Calu3 (cell line): ENCODE results near the gene PPP1CA. TPM values are rescaled to one million over a fixed set of nuclear protein-coding genes. Genes with fewer than 3 reads are reported as not detected.
A peak's percentile ranks its signal among the peaks of the same experiment; 100 is the strongest.

Experiments
- BruUV-seq: library from RNA; stranded (reverse); fragments of 400-500 nt; replicated peaks from 2 replicates; lab custom pipeline; 2021; lab: Mats Ljungman, UMichigan
- CTCF ChIA-PET: fragments of 300-600 bp; sonication (Branson Sonifier 250); formaldehyde crosslinking; loops from one replicate; lab custom pipeline; 2022; ENCODE audit warnings: antibody characterized with exemption; lab: Charles Lee
- DNase-seq: peaks from one replicate; pipeline ENCODE4 v3.0.0; 2022
- H3K27ac Mint-ChIP-seq: one replicate; pipeline ENCODE4 v1.8.0; 2022; ENCODE audit warnings: mixed read lengths; ENCODE audit not compliant: unreplicated experiment
- H3K27me3 Mint-ChIP-seq: one replicate; pipeline ENCODE4 v1.8.0; 2022; ENCODE audit warnings: mixed read lengths; ENCODE audit not compliant: unreplicated experiment
- H3K36me3 Mint-ChIP-seq: one replicate; pipeline ENCODE4 v1.8.0; 2022; ENCODE audit warnings: mild to moderate bottlenecking, moderate library complexity, mixed read lengths; ENCODE audit not compliant: insufficient read depth, unreplicated experiment
- H3K4me1 Mint-ChIP-seq: one replicate; pipeline ENCODE4 v1.8.0; 2022; ENCODE audit warnings: mild to moderate bottlenecking, low read depth, mixed read lengths; ENCODE audit not compliant: unreplicated experiment
- H3K4me3 Mint-ChIP-seq: one replicate; pipeline ENCODE4 v1.8.0; 2022; ENCODE audit warnings: mild to moderate bottlenecking, low read depth, moderate library complexity, mixed read lengths; ENCODE audit not compliant: unreplicated experiment
- H3K9me3 Mint-ChIP-seq: one replicate; pipeline ENCODE4 v1.8.0; 2022; ENCODE audit warnings: low read depth, mixed read lengths; ENCODE audit not compliant: unreplicated experiment
- intact Hi-C: fragments of 100-400 bp; cut with micrococcal nuclease; formaldehyde crosslinking; loops from one replicate; pipeline ENCODE4 v1.10.0; 2022; ENCODE audit not compliant: unreplicated experiment
- total RNA-seq: library from RNA; stranded (reverse); gene quantifications from 2 replicates; pipeline ENCODE4 v1.2.3, GENCODE V29; 2022
- TF ChIP-seq, protein P1 (sequence below): fragments of 200-600 bp; IDR thresholded peaks from one replicate; pipeline ENCODE4 v1.8.0; 2022; ENCODE audit warnings: antibody characterized with exemption; ENCODE audit not compliant: unreplicated experiment

PPP1CA gene
- total RNA-seq, 1 experiment from 2014 or later = 180 TPM

DNA sequence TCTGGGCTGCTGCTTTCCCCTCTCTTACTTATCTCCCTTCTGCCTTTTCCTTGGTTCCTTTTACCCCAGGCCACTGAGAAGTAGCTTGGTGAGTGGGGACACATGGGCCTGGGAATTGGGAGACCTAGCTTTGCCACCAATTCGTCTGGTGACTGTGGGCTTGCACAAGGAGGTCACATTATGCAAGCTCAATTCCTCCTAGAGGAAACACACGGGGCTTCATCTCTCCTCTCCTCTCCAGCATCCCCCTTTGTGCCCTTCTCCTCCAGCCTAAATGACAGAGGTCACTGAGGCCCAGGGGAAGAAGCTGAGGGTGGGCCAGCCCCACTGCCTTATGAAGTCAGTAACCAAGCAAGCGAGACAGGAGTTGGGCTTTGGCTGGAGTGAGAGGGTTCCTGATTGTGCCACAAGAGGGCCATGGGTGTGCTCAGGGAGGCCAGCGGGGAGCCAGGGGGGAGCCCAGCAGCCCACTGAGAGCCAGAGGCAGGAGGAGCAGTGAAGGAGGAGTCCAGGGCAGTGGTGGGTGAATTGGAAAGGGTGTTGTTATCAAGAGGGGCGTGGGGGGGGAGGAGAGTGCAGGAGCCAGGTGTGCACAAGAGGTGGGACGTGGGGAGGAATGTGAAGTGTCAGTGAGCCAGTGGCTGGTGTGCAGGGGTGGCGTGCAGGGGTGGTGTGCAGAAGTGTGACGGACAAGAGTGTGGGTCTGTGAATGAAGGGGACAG lies 30.3 kb downstream of the PPP1CA start:
- Mint-ChIP-seq H3K27ac (peak overlapping the region; percentile 40), H3K4me3 (peak overlapping the region; percentile 71), H3K27me3 (no peaks in the 10 kb centered on the region), H3K36me3 (peaks cover 45% of the 10 kb centered on the region), H3K4me1 (peaks cover 28% of the 10 kb centered on the region), H3K9me3 (no peaks in the 10 kb centered on the region)
- TF ChIP-seq, protein P1, sequence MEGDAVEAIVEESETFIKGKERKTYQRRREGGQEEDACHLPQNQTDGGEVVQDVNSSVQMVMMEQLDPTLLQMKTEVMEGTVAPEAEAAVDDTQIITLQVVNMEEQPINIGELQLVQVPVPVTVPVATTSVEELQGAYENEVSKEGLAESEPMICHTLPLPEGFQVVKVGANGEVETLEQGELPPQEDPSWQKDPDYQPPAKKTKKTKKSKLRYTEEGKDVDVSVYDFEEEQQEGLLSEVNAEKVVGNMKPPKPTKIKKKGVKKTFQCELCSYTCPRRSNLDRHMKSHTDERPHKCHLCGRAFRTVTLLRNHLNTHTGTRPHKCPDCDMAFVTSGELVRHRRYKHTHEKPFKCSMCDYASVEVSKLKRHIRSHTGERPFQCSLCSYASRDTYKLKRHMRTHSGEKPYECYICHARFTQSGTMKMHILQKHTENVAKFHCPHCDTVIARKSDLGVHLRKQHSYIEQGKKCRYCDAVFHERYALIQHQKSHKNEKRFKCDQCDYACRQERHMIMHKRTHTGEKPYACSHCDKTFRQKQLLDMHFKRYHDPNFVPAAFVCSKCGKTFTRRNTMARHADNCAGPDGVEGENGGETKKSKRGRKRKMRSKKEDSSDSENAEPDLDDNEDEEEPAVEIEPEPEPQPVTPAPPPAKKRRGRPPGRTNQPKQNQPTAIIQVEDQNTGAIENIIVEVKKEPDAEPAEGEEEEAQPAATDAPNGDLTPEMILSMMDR = peak; percentile 37
- peak; percentile 61 for DNase-seq
- intact Hi-C loops = no loop called here
- TSS peak; percentile 58 for BruUV-seq
- CTCF ChIA-PET = interaction anchor here (0.6 to 3.0 kb wide), 9 partner anchors 9 to 576 kb away, joined by 3 to 13 read pairs (median 5); partner anchors contain the start of gene POLD4

DNA sequence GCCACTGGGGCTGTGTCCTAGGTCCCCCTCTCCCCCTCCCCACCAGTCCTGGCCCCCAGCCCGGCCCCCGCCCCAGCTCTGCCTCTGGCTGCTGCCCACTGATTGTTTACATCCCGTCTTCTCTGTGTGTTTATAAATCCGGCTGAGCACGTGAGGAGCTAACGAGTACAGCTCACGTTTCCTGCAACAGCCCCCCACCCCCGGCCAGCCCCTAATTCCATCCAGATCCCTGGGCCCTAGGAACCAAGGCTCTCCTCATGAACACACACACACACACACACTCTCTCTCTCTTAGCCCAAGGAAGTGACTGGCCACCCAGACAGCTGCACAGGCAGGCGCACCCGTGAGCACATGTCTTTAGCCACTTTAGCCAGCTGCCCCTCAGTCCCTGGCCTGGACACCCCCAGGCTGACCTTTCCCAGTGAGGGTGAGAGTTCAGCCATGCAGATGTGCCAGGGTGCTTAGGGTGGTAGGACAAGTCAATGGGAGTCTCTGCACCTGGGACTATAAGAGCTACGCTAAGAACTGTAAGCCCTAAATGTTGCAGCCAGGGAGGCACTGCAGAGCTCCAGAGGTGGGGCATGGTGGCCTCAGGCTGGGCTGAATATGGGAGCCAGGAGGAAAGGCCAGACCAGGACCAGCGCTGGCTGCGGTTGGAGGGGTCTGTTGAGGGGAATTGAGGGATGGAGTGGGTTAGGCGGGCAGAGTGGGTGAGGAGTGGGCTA lies 31.1 kb downstream of the PPP1CA start:
- CTCF ChIA-PET = interaction anchor here (0.6 to 3.0 kb wide), 10 partner anchors 8 to 575 kb away, joined by 3 to 13 read pairs (median 4); partner anchors contain the start of gene POLD4
- H3K27ac Mint-ChIP-seq = no peak overlapping the region
- intact Hi-C loops = no loop called here
- no peaks in the 10 kb centered on the region for H3K27me3 Mint-ChIP-seq
- TF ChIP-seq, protein P1 = no peak
- DNase-seq = no peak
- H3K36me3 Mint-ChIP-seq = peaks cover 50% of the 10 kb centered on the region
- H3K9me3 Mint-ChIP-seq = no peaks in the 10 kb centered on the region
- H3K4me3 Mint-ChIP-seq = peak overlapping the region; percentile 71
- H3K4me1 Mint-ChIP-seq = peaks cover 30% of the 10 kb centered on the region
- no TSS peak for BruUV-seq

DNA sequence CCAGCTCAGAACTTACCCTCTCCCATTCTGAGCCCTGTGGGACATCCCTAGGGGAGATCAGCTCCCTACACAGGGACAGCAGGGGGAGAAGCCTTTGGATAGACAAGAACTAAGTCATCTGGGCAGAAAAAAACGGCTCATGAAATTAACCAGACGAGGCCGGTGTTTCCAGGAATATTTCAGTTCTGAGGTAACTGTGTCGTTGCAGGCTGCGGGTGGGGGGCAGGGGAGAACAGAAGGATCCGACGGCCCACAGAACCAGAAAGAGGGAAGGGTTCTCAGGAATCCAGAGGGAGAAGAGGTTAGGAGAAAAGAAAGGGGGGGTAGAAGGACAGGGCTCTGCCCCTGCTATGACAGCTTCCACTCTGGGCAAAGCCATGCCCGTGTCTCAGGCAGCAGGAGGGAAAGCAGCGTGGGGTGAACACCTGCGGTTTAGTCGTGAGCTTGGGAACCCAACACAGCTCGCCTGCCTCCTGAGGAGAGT lies 31.8 kb downstream of the PPP1CA start:
- H3K27ac Mint-ChIP-seq = no peak overlapping the region
- TF ChIP-seq, protein P1 = no peak

DNA sequence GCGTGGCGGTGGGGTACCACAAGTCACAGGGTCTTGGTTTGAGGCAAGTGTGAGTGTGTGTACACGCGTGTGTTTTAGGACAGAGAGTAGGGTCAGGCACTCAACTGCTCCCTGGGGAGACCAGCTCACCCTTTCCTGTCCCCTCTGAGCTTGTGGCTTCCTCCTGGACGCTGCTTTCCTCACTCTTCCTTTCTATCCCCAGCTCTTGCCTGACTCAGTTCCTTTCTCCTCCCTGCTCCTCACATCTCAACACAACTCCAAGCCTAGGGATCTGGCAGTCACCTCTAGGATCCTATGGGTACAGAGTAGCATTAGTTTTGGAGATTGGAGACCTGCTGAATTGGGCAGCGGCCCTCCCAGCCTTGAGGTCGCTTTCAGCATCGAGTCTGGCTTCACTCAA lies 32.4 kb downstream of the PPP1CA start:
- H3K4me1 Mint-ChIP-seq = peaks cover 33% of the 10 kb centered on the region
- H3K4me3 Mint-ChIP-seq = no peak overlapping the region
- CTCF ChIA-PET = interaction anchor here (0.8 to 1.8 kb wide), 3 partner anchors 7 to 15 kb away, joined by 3 to 4 read pairs (median 4); no protein-coding TSS in a partner anchor
- TF ChIP-seq, protein P1 = no peak
- DNase-seq = no peak
- H3K27ac Mint-ChIP-seq = no peak overlapping the region
- no TSS peak for BruUV-seq
- no peaks in the 10 kb centered on the region for H3K27me3 Mint-ChIP-seq
- no peaks in the 10 kb centered on the region for H3K9me3 Mint-ChIP-seq
- intact Hi-C loops = no loop called here
- peaks cover 47% of the 10 kb centered on the region for H3K36me3 Mint-ChIP-seq

More for the DNA sequence above, 31.8 kb downstream of the PPP1CA start:
- no peak overlapping the region for H3K4me3 Mint-ChIP-seq
- H3K27me3 Mint-ChIP-seq = no peaks in the 10 kb centered on the region
- peaks cover 33% of the 10 kb centered on the region for H3K4me1 Mint-ChIP-seq
- no peaks in the 10 kb centered on the region for H3K9me3 Mint-ChIP-seq
- peaks cover 52% of the 10 kb centered on the region for H3K36me3 Mint-ChIP-seq
- no peak for DNase-seq
- no TSS peak for BruUV-seq
- intact Hi-C loops = no loop called here
- CTCF ChIA-PET = interaction anchor here (0.8 to 3.0 kb wide), 6 partner anchors 8 to 24 kb away, joined by 3 to 13 read pairs (median 4); no protein-coding TSS in a partner anchor
